ENCODE measurements around the gene DGKH.

DNA sequence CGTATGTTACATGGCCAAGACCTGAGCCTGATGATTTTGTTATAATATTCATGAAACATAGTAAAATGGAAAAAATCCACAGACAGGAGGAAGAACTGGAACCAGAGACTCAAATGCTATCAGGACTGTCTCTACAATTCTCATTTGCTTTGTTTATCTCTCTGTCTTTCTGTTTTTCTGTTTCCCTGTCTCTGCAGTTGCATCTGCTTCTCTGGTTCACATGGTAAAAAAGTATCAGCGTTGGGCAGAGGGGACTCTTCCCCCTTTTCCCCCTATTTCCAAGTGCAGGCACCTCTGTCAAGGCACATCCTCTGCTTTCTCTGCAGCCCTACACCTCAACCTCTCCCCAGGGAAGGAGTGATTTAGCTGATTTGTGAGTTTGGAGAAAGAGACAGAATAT, 46.4 kb upstream of the DGKH start:
- TF ChIP-seq, protein P1, sequence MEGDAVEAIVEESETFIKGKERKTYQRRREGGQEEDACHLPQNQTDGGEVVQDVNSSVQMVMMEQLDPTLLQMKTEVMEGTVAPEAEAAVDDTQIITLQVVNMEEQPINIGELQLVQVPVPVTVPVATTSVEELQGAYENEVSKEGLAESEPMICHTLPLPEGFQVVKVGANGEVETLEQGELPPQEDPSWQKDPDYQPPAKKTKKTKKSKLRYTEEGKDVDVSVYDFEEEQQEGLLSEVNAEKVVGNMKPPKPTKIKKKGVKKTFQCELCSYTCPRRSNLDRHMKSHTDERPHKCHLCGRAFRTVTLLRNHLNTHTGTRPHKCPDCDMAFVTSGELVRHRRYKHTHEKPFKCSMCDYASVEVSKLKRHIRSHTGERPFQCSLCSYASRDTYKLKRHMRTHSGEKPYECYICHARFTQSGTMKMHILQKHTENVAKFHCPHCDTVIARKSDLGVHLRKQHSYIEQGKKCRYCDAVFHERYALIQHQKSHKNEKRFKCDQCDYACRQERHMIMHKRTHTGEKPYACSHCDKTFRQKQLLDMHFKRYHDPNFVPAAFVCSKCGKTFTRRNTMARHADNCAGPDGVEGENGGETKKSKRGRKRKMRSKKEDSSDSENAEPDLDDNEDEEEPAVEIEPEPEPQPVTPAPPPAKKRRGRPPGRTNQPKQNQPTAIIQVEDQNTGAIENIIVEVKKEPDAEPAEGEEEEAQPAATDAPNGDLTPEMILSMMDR (IDR thresholded peaks at IDR 0.05; ENCODE audit: low read length): no peak
- TF ChIP-seq EZH2 (IDR thresholded peaks at IDR 0.05; ENCODE audit: borderline replicate concordance, low read length): no peak
